Activated T-cell treated with anti-CD3 and anti-CD28 coated beads for 1 hour (primary cell): Measurements from ENCODE around the gene EXOC7.
"Not testable (repeated sequence)": the region's sequence is repeated elsewhere in the genome, so short reads cannot be mapped to it uniquely, and the experiment has no call there.

Source experiments
- DNase-seq: peaks from one replicate; pipeline ENCODE4 v3.0.0-alpha.2; 2020; ENCODE audit warnings: low read depth

Gene EXOC7

GRCh38 chr17:76086384-76086783 lies 17.2 kb downstream of the EXOC7 start:
- no peak for DNase-seq

GRCh38 chr17:76085731-76086366 lies 17.7 kb downstream of the EXOC7 start:
- DNase-seq = no peak

- no peak for DNase-seq
These were observed 18.4 kb downstream of the EXOC7 start for GRCh38 chr17:76085066-76085730.

- DNase-seq = no peak
These were observed 19.9 kb downstream of the EXOC7 start for GRCh38 chr17:76083536-76084182.

- no peak for DNase-seq
These were observed 21.0 kb downstream of the EXOC7 start for GRCh38 chr17:76082326-76083251.

GRCh38 chr17:76081295-76082210 lies 22.0 kb downstream of the EXOC7 start:
- no peak for DNase-seq

- no peak for DNase-seq
These were observed 22.8 kb downstream of the EXOC7 start for GRCh38 chr17:76080768-76081287.

GRCh38 chr17:76079956-76080767 lies 23.4 kb downstream of the EXOC7 start:
- no peak for DNase-seq

- no peak for DNase-seq
These were observed 24.0 kb downstream of the EXOC7 start for GRCh38 chr17:76079535-76079955.

- DNase-seq = no peak
These were observed 24.6 kb downstream of the EXOC7 start, which contains the start of gene ZACN for GRCh38 chr17:76078860-76079534. Gene ZACN (plus strand): TSS chr17:76079182. CDS start chr17:76079265, 83 bp downstream.

- DNase-seq = not testable (repeated sequence)
These were observed 25.2 kb downstream of the EXOC7 start for GRCh38 chr17:76078370-76078769.

GRCh38 chr17:76077584-76078110 lies 25.9 kb downstream of the EXOC7 start:
- no peak for DNase-seq

GRCh38 chr17:76076765-76077583 lies 26.6 kb downstream of the EXOC7 start:
- no peak for DNase-seq

- DNase-seq = no peak
These were observed 27.3 kb downstream of the EXOC7 start for GRCh38 chr17:76076146-76076764.

GRCh38 chr17:76075364-76076145 lies 28.0 kb downstream of the EXOC7 start:
- no peak for DNase-seq

GRCh38 chr17:76074390-76075363 lies 28.9 kb downstream of the EXOC7 start, which contains the start of gene GALR2:
Gene GALR2 (plus strand): TSS chr17:76074781. CDS start chr17:76074884, 103 bp downstream.
- DNase-seq = no peak
